NCI-H524 treated with DMSO at 0.1 percent for 48 hours (cell line): Measurements from ENCODE around the gene NKAIN2.

ENCODE experiments used
- DNase-seq: peaks from one replicate; lab custom pipeline; 2025; lab: John Stamatoyannopoulos, UW

Gene NKAIN2

GRCh38 chr6:123803504-123804013 lies at the start of gene NKAIN2:
TSS of gene NKAIN2 (plus strand) at chr6:123803865.
- DNase-seq, result no peak

- no peak for DNase-seq
Measured at GRCh38 chr6:123759472-123759871, 44.2 kb upstream of the NKAIN2 start.

DNA sequence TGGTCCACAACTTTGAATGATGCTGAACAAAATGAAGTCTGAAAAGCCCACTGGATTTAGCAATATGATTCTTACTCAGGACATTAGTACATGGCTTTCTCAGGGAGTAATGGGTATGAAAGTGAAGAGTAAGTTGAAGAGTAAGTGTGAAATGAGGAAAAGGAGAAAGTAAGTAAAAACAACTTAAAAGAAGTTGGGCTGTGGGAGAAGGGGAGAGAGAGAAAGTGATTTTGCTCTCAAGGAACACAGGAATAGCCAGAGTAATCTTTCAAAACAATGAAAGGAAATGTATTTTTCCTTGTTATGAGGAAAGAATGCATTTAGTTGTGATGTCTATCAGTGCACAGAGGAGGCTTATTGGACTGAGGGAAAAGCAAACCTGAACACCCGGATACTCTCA lies 39.8 kb upstream of the NKAIN2 start:
- no peak for DNase-seq

DNA sequence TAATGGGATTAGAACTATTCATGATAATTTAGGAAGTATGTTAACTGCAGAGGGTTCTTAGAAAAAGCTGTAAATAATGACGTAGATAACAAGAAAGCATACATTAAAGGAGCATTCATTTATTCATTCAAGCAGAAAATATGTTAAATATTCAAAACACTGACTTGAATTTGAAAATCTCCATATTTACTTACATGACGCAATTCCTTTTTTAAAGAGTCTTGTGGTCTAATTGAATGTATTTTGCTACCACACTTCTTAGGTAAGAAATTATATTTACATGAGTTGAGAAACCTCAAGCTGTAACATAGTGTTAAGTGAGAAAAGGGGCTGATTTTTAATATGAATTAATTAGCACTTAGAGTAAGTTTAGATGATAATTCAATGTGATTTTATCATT lies 38.9 kb upstream of the NKAIN2 start:
- DNase-seq, result no peak

DNA sequence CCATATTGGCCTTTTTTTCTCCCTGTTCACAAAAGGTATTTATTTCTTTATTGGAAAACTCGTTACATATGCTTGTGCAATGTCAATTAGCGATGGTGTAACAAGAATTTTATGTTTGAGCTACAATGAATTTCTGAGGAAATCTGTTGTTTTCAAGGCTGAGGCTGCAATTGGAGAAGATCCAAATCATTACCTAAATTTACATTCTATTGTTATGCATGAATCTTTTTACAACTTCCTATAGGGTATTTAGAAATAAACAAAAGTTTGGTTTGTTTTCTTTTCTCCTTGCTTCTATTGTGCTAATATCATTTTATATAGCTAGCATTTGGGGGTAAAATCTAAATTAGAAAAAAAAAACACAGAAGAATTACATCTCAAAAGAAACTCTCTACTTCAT lies 34.7 kb upstream of the NKAIN2 start:
- no peak for DNase-seq

- DNase-seq, result no peak
Measured at GRCh38 chr6:123769431-123769830, 34.2 kb upstream of the NKAIN2 start.

DNA sequence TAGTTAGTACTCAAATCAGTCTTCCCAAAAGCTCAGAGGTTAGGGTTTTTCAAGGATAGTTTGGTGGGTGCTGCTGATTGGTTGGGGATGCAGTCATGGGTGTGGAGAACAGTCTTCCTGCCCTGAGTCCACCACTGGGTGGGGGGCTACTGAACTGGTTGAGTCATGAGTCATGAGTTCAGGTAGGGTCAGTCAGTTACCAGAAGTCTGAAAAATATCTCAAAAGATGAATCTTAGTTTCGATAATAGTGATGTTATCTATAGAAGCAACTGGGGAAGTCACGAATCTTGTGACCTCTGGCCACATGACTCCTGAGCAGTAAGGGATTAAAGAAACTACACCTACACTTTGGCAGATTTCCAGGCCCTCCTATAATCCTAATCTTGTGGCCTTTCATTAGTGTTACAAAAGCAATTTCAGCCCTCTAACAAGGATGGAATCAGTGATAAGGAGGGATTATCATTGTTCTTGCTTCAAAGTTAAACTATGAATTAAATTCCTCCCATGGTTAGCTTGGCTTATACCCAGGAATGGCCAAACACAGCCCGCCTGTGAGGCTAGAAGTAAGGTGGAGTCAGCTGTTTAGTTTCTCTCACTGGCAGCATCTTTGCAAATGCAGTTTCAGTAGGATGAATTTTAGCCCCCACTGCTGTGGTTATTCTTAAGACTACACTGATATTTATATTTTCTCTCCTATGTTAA lies 33.3 kb upstream of the NKAIN2 start:
- no peak for DNase-seq

DNA sequence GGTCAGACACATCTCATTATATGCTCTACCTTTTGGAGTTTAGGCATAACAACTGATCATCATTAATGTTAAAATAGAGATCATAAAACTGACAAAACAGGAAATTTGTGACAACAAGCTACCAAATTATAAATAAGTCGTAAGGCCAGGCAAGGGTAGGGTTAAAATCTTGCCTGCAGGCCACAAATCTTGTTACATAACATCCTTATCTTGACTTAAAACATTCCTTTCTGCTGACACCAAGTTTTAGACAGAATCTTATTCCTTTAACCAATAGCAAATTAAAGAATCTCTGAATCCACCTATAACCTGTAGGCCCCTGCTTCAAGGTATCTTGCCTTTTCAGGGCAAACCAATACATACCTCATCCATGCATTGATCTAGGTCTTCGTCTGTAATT lies 32.5 kb upstream of the NKAIN2 start:
- no peak for DNase-seq

DNA sequence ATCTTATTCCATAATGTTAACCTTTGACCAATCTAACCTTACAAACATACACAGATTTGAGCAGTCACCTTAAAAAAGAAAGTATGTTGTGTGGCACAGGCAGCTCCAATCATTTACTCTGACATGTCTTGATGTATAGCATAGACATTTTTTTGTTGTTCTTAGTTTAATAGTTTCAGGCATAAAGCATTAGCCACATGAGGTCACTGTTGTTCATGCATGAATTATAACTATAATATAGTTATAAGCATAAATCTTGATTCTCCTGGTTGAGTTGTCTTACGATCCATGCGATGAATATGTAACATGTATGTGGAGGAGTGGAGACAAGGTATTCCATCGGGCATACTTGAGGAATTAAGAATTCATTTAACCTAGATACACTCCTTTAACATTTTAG lies 26.1 kb upstream of the NKAIN2 start:
- DNase-seq, result no peak

- DNase-seq, result no peak
Measured at GRCh38 chr6:123780021-123780420, 23.6 kb upstream of the NKAIN2 start.

- DNase-seq, result no peak
Measured at GRCh38 chr6:123784330-123784729, 19.3 kb upstream of the NKAIN2 start.

GRCh38 chr6:123785039-123785438 lies 18.6 kb upstream of the NKAIN2 start:
- DNase-seq, result no peak

- no peak for DNase-seq
Measured at GRCh38 chr6:123788319-123788718, 15.3 kb upstream of the NKAIN2 start.

DNA sequence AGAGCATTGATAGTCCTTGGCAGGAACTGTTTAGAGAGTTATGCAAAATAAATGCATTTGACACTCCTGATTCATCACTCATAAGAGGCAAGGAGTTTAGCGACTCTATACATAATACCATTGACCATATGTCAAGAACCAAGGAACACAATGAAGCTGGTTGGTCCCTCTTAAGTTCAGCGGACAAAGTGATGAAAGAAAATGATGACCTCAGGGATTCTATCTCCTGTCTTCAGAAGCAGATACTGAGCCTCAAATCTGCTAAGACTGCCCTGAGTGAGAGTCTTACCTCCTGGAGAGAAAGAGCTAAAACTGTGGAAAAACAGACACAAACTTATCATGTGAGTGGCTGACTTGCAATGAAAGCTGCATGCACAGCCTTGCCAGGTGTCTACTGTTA lies 9.5 kb upstream of the NKAIN2 start:
- DNase-seq, result no peak

- no peak for DNase-seq
Measured at GRCh38 chr6:123794799-123795198, 8.9 kb upstream of the NKAIN2 start.

DNA sequence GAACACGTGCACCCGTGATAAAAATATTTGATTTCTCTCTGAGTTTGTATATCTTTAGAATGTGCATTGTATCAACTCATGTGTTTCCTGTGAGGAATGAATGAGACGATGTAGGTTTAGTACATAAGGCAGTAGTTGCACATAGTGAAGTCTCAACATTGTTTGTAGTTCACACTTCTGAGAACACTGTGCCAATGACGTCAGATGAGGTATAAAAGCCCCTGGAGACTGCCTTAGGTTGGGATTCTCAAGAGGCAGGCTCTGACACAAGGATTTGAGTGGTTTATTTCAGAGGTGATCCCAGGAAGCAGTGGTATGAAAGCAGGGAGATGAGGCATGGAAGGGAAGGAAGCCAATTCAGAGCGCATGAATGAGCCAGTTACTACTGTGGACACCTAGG lies 2.6 kb upstream of the NKAIN2 start:
- DNase-seq, result no peak

- no peak for DNase-seq
Measured at GRCh38 chr6:123802351-123802696, 1.3 kb upstream of the NKAIN2 start.

DNA sequence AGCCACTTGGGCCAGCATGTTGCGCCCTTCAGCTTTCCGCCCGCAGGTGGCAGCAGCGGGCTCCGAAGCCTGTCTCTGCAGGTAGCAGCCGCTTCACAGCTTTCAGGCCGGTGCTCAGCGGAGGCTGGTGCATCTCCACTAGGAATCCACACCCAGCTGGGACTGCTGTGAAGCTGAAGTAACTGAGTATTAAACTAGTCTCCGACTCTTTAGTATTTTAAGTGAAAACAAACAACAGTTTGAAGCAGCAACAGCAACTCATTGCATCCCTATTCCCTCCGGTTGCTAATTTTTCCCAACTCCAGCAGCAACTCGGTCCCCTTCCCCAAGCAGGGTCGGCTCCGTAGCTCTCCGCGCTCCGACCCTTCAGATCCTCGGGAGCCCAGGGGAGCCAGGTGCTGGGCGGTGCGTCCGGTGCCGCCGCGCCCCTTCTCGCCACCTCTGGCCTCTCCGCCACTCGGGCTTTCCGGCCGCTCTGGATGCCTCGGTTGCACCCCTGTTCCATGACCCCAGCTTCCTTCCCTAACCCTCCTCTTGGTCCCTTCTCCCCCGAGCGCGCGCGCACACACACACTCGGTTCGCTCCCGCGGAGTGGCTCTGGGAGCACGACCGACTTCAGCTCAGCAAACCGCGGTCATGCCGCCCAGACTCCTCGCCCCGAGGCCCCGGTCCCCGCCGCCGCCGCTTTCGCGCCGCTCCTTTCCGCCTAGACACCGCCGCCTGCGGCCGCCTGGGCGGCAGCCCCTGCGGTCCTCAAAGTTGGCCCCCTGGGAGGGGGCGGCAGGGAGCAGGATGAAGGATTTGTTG lies 765 bp upstream of the NKAIN2 start:
- peak; percentile 42 for DNase-seq

DNA sequence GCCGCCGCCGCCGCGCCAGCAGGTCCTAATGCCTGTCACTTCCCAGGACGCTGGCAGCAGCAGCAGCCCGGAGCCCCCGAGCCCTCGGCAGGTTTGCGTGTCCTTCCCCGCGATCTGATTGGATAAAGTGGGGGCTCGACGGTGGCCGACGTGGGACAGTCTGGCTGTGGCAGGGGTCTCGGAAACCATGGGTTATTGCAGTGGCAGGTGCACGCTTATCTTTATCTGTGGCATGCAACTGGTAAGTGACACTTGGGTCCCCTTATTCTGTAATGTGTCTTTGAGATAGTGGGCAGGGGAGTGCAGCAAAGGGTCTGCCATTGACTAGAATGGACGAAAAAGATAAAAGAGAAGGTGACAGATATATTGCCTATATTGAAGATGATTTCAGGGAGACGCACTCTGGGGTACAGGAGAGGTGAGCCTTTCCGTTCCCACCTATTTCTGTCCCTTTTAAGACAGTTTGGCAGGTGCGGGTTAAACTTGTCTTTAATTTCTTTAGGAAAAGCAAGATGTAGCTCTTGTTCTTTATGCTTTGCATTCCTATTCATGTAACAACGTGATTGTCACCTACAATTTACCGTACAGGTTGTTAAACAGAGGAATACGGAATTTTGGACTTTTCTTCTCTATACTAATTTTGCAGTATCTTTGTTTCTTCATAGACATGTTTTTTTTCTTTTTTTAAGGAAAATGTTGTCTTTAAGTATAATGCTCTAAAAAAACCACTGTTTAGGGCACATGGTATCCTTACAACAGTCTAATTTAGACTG lies 535 bp downstream of the NKAIN2 start:
- DNase-seq, result no peak

DNA sequence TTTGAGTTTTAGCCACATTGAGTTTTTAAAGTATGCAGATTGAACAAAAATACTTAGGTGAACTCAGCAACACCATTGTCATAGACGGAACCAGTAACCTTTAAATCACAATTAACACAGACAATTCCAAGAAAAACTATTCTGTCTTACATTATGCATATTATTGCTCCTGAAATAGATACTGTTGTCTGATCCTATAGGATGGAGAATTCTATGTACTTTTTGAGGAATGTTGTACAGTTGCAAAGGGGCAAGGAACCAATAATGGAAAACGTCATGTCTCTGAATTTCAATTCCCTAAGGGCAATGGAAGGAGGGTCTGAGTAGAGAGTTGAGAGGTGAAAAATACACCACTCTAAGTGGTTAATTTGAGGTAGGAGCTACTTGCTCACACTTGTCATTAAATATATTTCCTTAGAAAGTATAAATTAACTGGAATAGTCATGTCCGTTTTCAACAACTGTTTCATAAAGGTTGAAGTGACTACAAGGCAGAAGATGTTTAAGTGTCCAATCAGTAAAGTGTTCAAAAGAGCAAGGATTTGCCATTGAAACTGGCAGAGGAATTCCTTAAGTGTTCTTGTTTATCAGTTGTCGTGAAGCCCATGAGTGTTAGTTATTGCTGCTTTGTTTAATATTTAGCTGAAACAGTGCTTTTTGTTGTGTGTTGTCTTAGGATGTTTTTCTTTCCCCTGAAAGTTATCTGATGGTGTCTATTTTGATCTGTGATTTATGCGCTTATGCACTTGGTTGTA lies 1.3 kb downstream of the NKAIN2 start:
- DNase-seq, result no peak

- no peak for DNase-seq
Measured at GRCh38 chr6:123805921-123806320, 2.3 kb downstream of the NKAIN2 start.

GRCh38 chr6:123806561-123806960 lies 2.9 kb downstream of the NKAIN2 start:
- no peak for DNase-seq
